ENCODE results near the gene RPS6KA3.

GRCh38 chrX:20217271-20217670, 49.4 kb downstream of the RPS6KA3 start:
- TF ChIP-seq POLR2A (IDR thresholded peaks at IDR 0.05; ENCODE audit: low read depth, low read length) (no peak), POLR2AphosphoS5 (IDR thresholded peaks at IDR 0.05; ENCODE audit: low read depth, low read length) (no peak), TAF1 (IDR thresholded peaks at IDR 0.05; ENCODE audit: borderline replicate concordance, low read depth, low read length) (no peak)
